SK-N-SH (cell line): ENCODE measurements around the gene PODN. TPM values are rescaled to one million over a fixed set of nuclear protein-coding genes. Genes with fewer than 3 reads are reported as not detected.

Experiments
- GATA2 ChIP-seq: sonication (generic); formaldehyde crosslinking; IDR thresholded peaks from 2 replicates; pipeline ENCODE4 v1.5.0; 2020; ENCODE audit warnings: mild to moderate bottlenecking, missing genetic modification reagents
- MXI1 ChIP-seq: IDR thresholded peaks from 2 replicates; pipeline ENCODE4 v1.6.1; 2012; ENCODE audit warnings: mild to moderate bottlenecking, low read depth, low read length, improper control_type of control experiment
- NRF1 ChIP-seq: IDR thresholded peaks from 2 replicates; pipeline ENCODE4 v1.6.1; 2012; ENCODE audit warnings: low read depth, mild to moderate bottlenecking, low read length
- RCOR1 ChIP-seq: fragments of 150-350 bp; IDR thresholded peaks from 2 replicates; pipeline ENCODE4 v1.6.1; 2017; ENCODE audit warnings: antibody characterized with exemption, low read length
- SIN3A ChIP-seq: IDR thresholded peaks from 2 replicates; pipeline ENCODE4 v1.6.1; 2012; ENCODE audit warnings: low read depth, mild to moderate bottlenecking, low read length, moderate library complexity, borderline replicate concordance
- TCF12 ChIP-seq: IDR thresholded peaks from 2 replicates; pipeline ENCODE4 v1.4.0; 2012
- TEAD4 ChIP-seq: IDR thresholded peaks from 2 replicates; pipeline ENCODE4 v1.4.0; 2012; ENCODE audit warnings: mild to moderate bottlenecking, borderline replicate concordance; ENCODE audit not compliant: insufficient read depth
- polyA plus RNA-seq, 3 experiments: library from polyadenylated mRNA; depleted of rRNA; stranded (reverse); fragments of >200 nt; gene quantifications; 2 replicates each; pipeline ENCODE4 v1.2.3, GENCODE V29; 2012
- small RNA-seq, 7 experiments: library from RNA; depleted of rRNA; stranded (forward); fragments of <200 nt; gene quantifications; one replicate each; pipeline ENCODE3, GENCODE V24; 2012

The PODN gene
- polyA plus RNA-seq, 1 of the 3 experiments (the other 2 are of a cell fraction), result 2.0 TPM

- TF ChIP-seq SIN3A (no peak), RCOR1 (no peak), MXI1 (no peak), TEAD4 (no peak), GATA2 (CRISPR knock-in tag) (no peak), NRF1 (no peak), TCF12 (no peak)
- TF ChIP-seq, all 33 proteins: peak for 0
These were observed 72.1 kb downstream of the PODN start (continued) for GRCh38 chr1:53134042-53134485.

Small RNAs within 50 kb of the gene (small RNA-seq; reads per million reads assigned to genes)
- gene HIGD1AP11, result 0 reads per million in 7 experiments

Other genes with a start within 250 kb of the PODN start
- 0.41 TPM in 2 replicates for gene ZYG11A, start 219.5 kb upstream of the PODN start, polyA plus RNA-seq (2012; rRNA removed)
- gene ECHDC2, start 140.5 kb upstream of the PODN start, polyA plus RNA-seq (2012; rRNA removed), result 0.20 and 0.37 TPM in 2 replicates
- gene SCP2, start 134.9 kb upstream of the PODN start, polyA plus RNA-seq (2012; rRNA removed), result 49.5 and 68.9 TPM in 2 replicates
- gene SLC1A7, start 80.4 kb downstream of the PODN start, polyA plus RNA-seq (2012; rRNA removed), result not detected in 2 replicates
- 18.6 and 21.3 TPM in 2 replicates for gene CPT2, start 134.6 kb downstream of the PODN start, polyA plus RNA-seq (2012; rRNA removed)
- gene CZIB, start 158.4 kb downstream of the PODN start, polyA plus RNA-seq (2012; rRNA removed), result 69.0 and 77.0 TPM in 2 replicates
- gene MAGOH, start 176.3 kb downstream of the PODN start, polyA plus RNA-seq (2012; rRNA removed), result 26.5 and 31.1 TPM in 2 replicates